ENCODE measurements around the gene RCCD1.

GRCh38 chr15:90954712-90955623 is at the start of gene RCCD1:
- no peak; the same call in 1 of the 2 replicates for TF ChIP-seq TEAD4 (IDR thresholded peaks at IDR 0.05; ENCODE audit: low read length)
- TF ChIP-seq TEAD4 (CRISPR knock-in tag; IDR thresholded peaks at IDR 0.05; ENCODE audit: borderline replicate concordance): no peak
- TF ChIP-seq, protein P1, sequence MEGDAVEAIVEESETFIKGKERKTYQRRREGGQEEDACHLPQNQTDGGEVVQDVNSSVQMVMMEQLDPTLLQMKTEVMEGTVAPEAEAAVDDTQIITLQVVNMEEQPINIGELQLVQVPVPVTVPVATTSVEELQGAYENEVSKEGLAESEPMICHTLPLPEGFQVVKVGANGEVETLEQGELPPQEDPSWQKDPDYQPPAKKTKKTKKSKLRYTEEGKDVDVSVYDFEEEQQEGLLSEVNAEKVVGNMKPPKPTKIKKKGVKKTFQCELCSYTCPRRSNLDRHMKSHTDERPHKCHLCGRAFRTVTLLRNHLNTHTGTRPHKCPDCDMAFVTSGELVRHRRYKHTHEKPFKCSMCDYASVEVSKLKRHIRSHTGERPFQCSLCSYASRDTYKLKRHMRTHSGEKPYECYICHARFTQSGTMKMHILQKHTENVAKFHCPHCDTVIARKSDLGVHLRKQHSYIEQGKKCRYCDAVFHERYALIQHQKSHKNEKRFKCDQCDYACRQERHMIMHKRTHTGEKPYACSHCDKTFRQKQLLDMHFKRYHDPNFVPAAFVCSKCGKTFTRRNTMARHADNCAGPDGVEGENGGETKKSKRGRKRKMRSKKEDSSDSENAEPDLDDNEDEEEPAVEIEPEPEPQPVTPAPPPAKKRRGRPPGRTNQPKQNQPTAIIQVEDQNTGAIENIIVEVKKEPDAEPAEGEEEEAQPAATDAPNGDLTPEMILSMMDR (IDR thresholded peaks at IDR 0.05 in 2 of 3, conservative IDR thresholded peaks at IDR 0.05 in 1 of 3; ENCODE audit: insufficient read depth in 2 of 3, low read depth in 1 of 3, low read length in 3 of 3): no peak
- peak; percentile 32 for TF ChIP-seq POLR2AphosphoS5 (IDR thresholded peaks at IDR 0.05; ENCODE audit: control insufficient read depth, insufficient read depth, low read depth, low read length)
- no peak for TF ChIP-seq CUX1 (CRISPR knock-in tag; IDR thresholded peaks at IDR 0.05)
- TF ChIP-seq MAZ (CRISPR knock-in tag; conservative IDR thresholded peaks at IDR 0.05 in 1 of 2, IDR thresholded peaks at IDR 0.05 in 1 of 2): peak; percentile 88 to 89
- no peak for TF ChIP-seq TCF7 (IDR thresholded peaks at IDR 0.05; ENCODE audit: borderline replicate concordance)
- 0 out of 2 replicates have a peak, but pooled peaks have one; percentile 17 for TF ChIP-seq CREB3 (tag; conservative IDR thresholded peaks at IDR 0.05; ENCODE audit: low read depth)
- no peak for TF ChIP-seq TAF15 (IDR thresholded peaks at IDR 0.05; ENCODE audit: low read depth, low read length)
- TF ChIP-seq CHD7 (IDR thresholded peaks at IDR 0.05; ENCODE audit: low read depth, low read length): no peak
- no peak for TF ChIP-seq NFE2L1 (tag; IDR thresholded peaks at IDR 0.05; ENCODE audit: borderline replicate concordance, low read depth)
- TF ChIP-seq POLR2A (conservative IDR thresholded peaks at IDR 0.05): peak; percentile 93

Data from K562 (cell line).